ENCODE data around the gene SHOC2.

DNA sequence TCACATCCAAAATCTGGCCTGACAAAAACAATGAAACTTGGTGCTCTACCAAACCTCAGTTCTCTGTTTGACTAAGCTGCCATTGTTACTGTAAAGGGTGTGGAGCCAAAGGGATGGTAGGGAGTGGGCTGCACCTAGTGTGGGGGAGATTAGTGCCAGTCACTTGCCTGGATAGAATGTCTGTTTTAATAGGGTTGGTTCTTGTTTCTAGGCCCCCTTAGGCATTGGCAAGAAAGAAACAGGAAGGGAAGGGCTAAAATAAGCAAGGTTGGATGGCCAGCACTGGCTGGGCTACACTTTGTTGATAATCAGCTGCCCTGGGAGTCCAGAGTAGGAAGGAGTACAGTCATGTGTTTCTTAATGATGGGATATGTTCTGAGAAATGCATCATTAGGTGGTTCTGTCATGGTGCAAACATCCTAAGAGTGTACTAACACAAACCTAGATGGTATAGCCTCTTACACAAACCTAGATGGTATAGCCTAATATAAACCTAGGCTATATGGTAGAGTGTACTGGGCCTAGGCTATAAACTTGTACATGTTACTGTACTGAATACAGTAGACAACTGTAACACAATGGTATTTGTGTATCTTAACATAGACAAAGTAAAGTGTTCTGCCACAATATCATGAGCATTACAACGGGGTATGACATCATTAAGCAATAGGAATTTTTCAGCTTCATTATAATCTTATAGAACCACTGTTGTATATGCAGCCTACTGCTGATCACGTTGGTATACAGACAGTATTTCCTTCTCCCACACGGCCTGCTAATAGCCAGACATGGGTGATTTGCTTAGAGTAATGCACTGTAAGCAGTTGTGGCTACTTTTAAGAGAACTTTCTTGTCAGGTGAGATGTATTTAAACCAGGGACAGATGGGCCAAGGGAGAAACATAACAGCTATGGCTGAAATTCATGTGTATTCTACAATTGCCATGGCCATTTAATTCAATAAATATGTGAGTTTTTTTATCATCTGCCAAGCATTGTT is 15.8 kb upstream of the SHOC2 start:
- no peak for TF ChIP-seq EZH2 (IDR thresholded peaks at IDR 0.05; ENCODE audit: borderline replicate concordance, low read length)
- TF ChIP-seq, protein P1, sequence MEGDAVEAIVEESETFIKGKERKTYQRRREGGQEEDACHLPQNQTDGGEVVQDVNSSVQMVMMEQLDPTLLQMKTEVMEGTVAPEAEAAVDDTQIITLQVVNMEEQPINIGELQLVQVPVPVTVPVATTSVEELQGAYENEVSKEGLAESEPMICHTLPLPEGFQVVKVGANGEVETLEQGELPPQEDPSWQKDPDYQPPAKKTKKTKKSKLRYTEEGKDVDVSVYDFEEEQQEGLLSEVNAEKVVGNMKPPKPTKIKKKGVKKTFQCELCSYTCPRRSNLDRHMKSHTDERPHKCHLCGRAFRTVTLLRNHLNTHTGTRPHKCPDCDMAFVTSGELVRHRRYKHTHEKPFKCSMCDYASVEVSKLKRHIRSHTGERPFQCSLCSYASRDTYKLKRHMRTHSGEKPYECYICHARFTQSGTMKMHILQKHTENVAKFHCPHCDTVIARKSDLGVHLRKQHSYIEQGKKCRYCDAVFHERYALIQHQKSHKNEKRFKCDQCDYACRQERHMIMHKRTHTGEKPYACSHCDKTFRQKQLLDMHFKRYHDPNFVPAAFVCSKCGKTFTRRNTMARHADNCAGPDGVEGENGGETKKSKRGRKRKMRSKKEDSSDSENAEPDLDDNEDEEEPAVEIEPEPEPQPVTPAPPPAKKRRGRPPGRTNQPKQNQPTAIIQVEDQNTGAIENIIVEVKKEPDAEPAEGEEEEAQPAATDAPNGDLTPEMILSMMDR (IDR thresholded peaks at IDR 0.05; ENCODE audit: low read length): no peak

Measured in OCI-LY1 (cell line).